Transverse colon (tissue), 4 donors: ENCODE results near the gene RNF212. TPM values are rescaled to one million over a fixed set of nuclear protein-coding genes. Genes with fewer than 3 reads are reported as not detected.

Experiments used
- DNase-seq: peaks from one replicate; pipeline ENCODE4 v3.0.0-alpha.2; 2019
- H3K27ac ChIP-seq, 4 donors: fragments of 200-600 bp; sonication (generic); 2 replicates each; pipeline ENCODE4 v1.5.1; 2016 to 2018; ENCODE audit warnings: inconsistent platforms in 4 of 4
- H3K27me3 ChIP-seq: fragments of 200-600 bp; sonication (generic); 2 replicates; pipeline ENCODE4 v1.5.1; 2017; ENCODE audit warnings: inconsistent platforms
- H3K36me3 ChIP-seq, 4 donors: fragments of 200-600 bp; sonication (generic); 2 replicates each; pipeline ENCODE4 v1.5.1; 2017 to 2019; ENCODE audit warnings: inconsistent platforms in 4 of 4
- H3K4me1 ChIP-seq, 4 donors: fragments of 200-600 bp; sonication (generic); 2 replicates each; pipeline ENCODE4 v1.5.1; 2017 to 2020; ENCODE audit warnings: inconsistent platforms in 4 of 4
- H3K4me3 ChIP-seq, 4 donors: fragments of 200-600 bp; sonication (generic); 1 replicate in 1 of 4; 2 replicates in 3 of 4; pipeline versions ENCODE4 v1.5.1 to v1.6.1; 2017 to 2019; ENCODE audit warnings: inconsistent platforms in 4 of 4
- H3K9me3 ChIP-seq, 2 donors: fragments of 200-600 bp; sonication (generic); 2 replicates each; pipeline ENCODE4 v1.5.1; 2017 to 2019; ENCODE audit warnings: inconsistent platforms in 2 of 2
- CTCF ChIP-seq, 5 experiments: fragments of 200-600 bp in 3 of 5; fragments of 450-650 bp in 2 of 5; sonication (generic) in 3 of 5; IDR thresholded peaks; 1 replicate in 2 of 5; 2 replicates in 3 of 5; pipeline ENCODE4 v1.5.1; 2016 to 2017; ENCODE audit warnings: antibody characterized with exemption in 5 of 5, inconsistent platforms in 3 of 5, mild to moderate bottlenecking in 2 of 5, moderate library complexity in 1 of 5
- EP300 ChIP-seq: sonication (generic); formaldehyde crosslinking; IDR thresholded peaks from one replicate; pipeline ENCODE4 v1.6.1; 2017; ENCODE audit warnings: antibody characterized with exemption, low read depth
- POLR2A ChIP-seq: fragments of 450-650 bp; IDR thresholded peaks from one replicate; pipeline ENCODE4 v1.6.1; 2016; ENCODE audit warnings: antibody characterized with exemption, mild to moderate bottlenecking, moderate library complexity
- POLR2AphosphoS5 ChIP-seq, 3 donors: sonication (generic); formaldehyde crosslinking; IDR thresholded peaks; one replicate each; pipeline ENCODE4 v1.6.1; 2016; ENCODE audit warnings: antibody characterized with exemption in 3 of 3
- WGBS, 2 donors: methylation state at CpG; one replicate each; pipeline ENCODE4 v1.1.5; 2018; ENCODE audit warnings: low coverage in 1 of 2; 5-methylcytosine and 5-hydroxymethylcytosine counted together
- in situ Hi-C, 4 donors: fragments of 200-750 bp; cut with MboI; loops; one replicate each; pipeline versions ENCODE4 v1.15.0 to v1.15.1; 2017; ENCODE audit warnings: low sequenced_read_pairs in 3 of 4, low pct_ligation_motif_present in 1 of 4, low pct_unique_long_range_greater_than_20kb in 1 of 4
- intact Hi-C: fragments of 100-400 bp; cut with DNase I; formaldehyde crosslinking; loops from one replicate; pipeline ENCODE4 v1.15.1; 2023; ENCODE audit warnings: low total_unique reads
- total RNA-seq, 4 donors: library from RNA; depleted of rRNA; stranded (reverse); fragments of >200 nt; gene quantifications; one replicate each; pipeline ENCODE4 v1.1.0, GENCODE V29; 2016

RNF212 gene
- total RNA-seq, 4 donors from 2014 or later = 2.5 to 9.1 TPM; not detected in 2

- Histone ChIP-seq H3K27ac (no peak overlapping the region), H3K9me3 (no peaks in the 10 kb centered on the region), H3K4me1 (peaks cover 0 to 7% (median 0%) of the 10 kb centered on the region in 4 donors), H3K36me3 (no peaks in the 10 kb centered on the region), H3K4me3 (no peak overlapping the region), H3K27me3 (peaks cover 11% of the 10 kb centered on the region)
- WGBS, 2 donors = 60 to 72% methylated on average over 1 to 12 of the region's 12 CpGs
- TF ChIP-seq POLR2AphosphoS5 (IDR thresholded peaks at IDR 0.05) (no peak), EP300 (no peak)
- DNase-seq = no peak
- intact Hi-C loops (no loop called here), in situ Hi-C loops (no loop called here)
Measured at GRCh38 chr4:1080961-1081688, 32.2 kb downstream of the RNF212 start.

- Histone ChIP-seq H3K4me1 (peaks cover 0 to 7% (median 0%) of the 10 kb centered on the region in 4 donors), H3K9me3 (no peaks in the 10 kb centered on the region), H3K36me3 (no peaks in the 10 kb centered on the region), H3K4me3 (no peak overlapping the region), H3K27ac (no peak overlapping the region), H3K27me3 (peaks cover 11% of the 10 kb centered on the region)
- intact Hi-C loops (no loop called here), in situ Hi-C loops (no loop called here)
- TF ChIP-seq CTCF (IDR thresholded peaks at IDR 0.05) (no peak), POLR2A (no peak), EP300 (no peak)
- no peak for DNase-seq
- WGBS, 2 donors = 85 to 100% methylated on average over 1 to 9 of the region's 9 CpGs
Measured at GRCh38 chr4:1080432-1080831, 32.9 kb downstream of the RNF212 start.

GRCh38 chr4:1079711-1080265 is 33.6 kb downstream of the RNF212 start:
- H3K36me3 ChIP-seq = no peaks in the 10 kb centered on the region
- DNase-seq = no peak
- no peaks in the 10 kb centered on the region for H3K9me3 ChIP-seq
- peaks cover 11% of the 10 kb centered on the region for H3K27me3 ChIP-seq
- in situ Hi-C loops = no loop called here
- intact Hi-C loops = no loop called here
- peaks cover 0 to 7% (median 0%) of the 10 kb centered on the region in 4 donors for H3K4me1 ChIP-seq
- H3K27ac ChIP-seq = no peak overlapping the region
- 91 to 95% methylated on average over 4 to 17 of the region's 17 CpGs for WGBS, 2 donors
- H3K4me3 ChIP-seq = no peak overlapping the region
- TF ChIP-seq POLR2AphosphoS5 (IDR thresholded peaks at IDR 0.05) (no peak), EP300 (no peak), POLR2A (no peak), CTCF (IDR thresholded peaks at IDR 0.05) (no peak)

- H3K27me3 ChIP-seq = peaks cover 11% of the 10 kb centered on the region
- DNase-seq = no peak
- TF ChIP-seq POLR2AphosphoS5 (IDR thresholded peaks at IDR 0.05) = no peak
- no peak for TF ChIP-seq POLR2A
- no peak for TF ChIP-seq EP300
- peaks cover 0 to 7% (median 0%) of the 10 kb centered on the region in 4 donors for H3K4me1 ChIP-seq
- intact Hi-C loops (no loop called here), in situ Hi-C loops (no loop called here)
- H3K36me3 ChIP-seq = no peaks in the 10 kb centered on the region
- 92% methylated on average over 5 of the region's 5 CpGs; no CpG with 5 or more reads in 1 of the 2 donors for WGBS, 2 donors
- no peak overlapping the region for H3K4me3 ChIP-seq
- H3K9me3 ChIP-seq = no peaks in the 10 kb centered on the region
- no peak overlapping the region for H3K27ac ChIP-seq
Measured at GRCh38 chr4:1078490-1078889, 34.9 kb downstream of the RNF212 start.

- no peaks in the 10 kb centered on the region for H3K9me3 ChIP-seq
- no peak for TF ChIP-seq POLR2A
- TF ChIP-seq EP300 = no peak
- no peak for TF ChIP-seq CTCF (IDR thresholded peaks at IDR 0.05)
- no peak for TF ChIP-seq POLR2AphosphoS5 (IDR thresholded peaks at IDR 0.05)
- in situ Hi-C loops = no loop called here
- no peak overlapping the region for H3K4me3 ChIP-seq
- H3K36me3 ChIP-seq = no peaks in the 10 kb centered on the region
- 87 to 97% methylated on average over 5 to 27 of the region's 27 CpGs for WGBS, 2 donors
- peaks cover 11% of the 10 kb centered on the region for H3K27me3 ChIP-seq
- intact Hi-C loops = no loop called here
- no peak for DNase-seq
- no peak overlapping the region for H3K27ac ChIP-seq
- peaks cover 0 to 7% (median 0%) of the 10 kb centered on the region in 4 donors for H3K4me1 ChIP-seq
Measured at GRCh38 chr4:1077711-1078477, 35.5 kb downstream of the RNF212 start.
